Astrocyte of the cerebellum (primary cell): ENCODE data around the gene ARFRP1.

Experiments used
- DNase-seq: peaks from one replicate; pipeline ENCODE4 v3.0.0-alpha.2; 2011; ENCODE audit warnings: low read depth
- H3K4me3 ChIP-seq: 2 replicates; pipeline ENCODE4 v1.5.1; 2011; ENCODE audit warnings: mild to moderate bottlenecking, low read depth, low read length, moderate library complexity
- CTCF ChIP-seq: IDR thresholded peaks from 2 replicates; pipeline ENCODE4 v1.5.1; 2012; ENCODE audit warnings: low read length, low read depth, moderate library complexity, mild to moderate bottlenecking; ENCODE audit errors: missing control alignments
- in situ Hi-C: cut with HindIII; loops from 2 replicates; pipeline ENCODE4 v1.10.0; 2017; ENCODE audit warnings: low sequenced_read_pairs

The ARFRP1 gene

DNA sequence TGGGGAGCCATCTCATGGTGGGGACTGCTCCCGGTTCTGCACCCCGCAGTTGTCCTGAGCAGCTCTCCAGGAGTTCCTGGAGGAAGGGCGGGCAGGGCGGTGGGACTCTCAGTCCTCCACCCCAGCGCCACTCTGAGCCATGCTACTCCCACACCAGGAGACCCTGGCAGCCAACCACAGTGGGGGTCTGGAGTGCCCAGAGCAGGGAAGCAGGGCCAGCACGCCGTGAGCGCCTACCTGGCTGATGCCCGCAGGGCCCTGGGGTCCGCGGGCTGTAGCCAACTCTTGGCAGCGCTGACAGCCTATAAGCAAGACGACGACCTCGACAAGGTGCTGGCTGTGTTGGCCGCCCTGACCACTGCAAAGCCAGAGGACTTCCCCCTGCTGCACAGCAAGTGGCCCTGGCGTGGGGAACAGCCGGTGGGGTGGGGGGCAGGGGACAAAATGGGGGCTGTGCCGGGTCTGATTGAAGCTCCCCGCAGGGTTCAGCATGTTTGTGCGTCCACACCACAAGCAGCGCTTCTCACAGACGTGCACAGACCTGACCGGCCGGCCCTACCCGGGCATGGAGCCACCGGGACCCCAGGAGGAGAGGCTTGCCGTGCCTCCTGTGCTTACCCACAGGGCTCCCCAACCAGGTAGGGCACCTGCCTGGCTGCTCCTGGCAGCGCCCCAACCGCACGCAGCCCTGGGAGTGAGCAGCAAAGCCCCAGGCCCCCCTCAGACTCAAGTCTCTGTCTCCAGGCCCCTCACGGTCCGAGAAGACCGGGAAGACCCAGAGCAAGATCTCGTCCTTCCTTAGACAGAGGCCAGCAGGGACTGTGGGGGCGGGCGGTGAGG lies 13.0 kb downstream of the ARFRP1 start:
- in situ Hi-C loops, result loop anchor here (5.0 kb wide), 1 partner anchor 33 kb away; no protein-coding TSS in a partner anchor
- no peak overlapping the region for H3K4me3 ChIP-seq
- no peak for TF ChIP-seq CTCF
- DNase-seq, result no peak

- in situ Hi-C loops, result no loop called here
- H3K4me3 ChIP-seq, result no peak overlapping the region
- DNase-seq, result no peak
- no peak for TF ChIP-seq CTCF
Observed at GRCh38 chr20:63693733-63694583, 13.8 kb downstream of the ARFRP1 start.

- H3K4me3 ChIP-seq, result no peak overlapping the region
- in situ Hi-C loops, result no loop called here
- no peak for TF ChIP-seq CTCF
- DNase-seq, result no peak
Observed at GRCh38 chr20:63693083-63693732, 14.6 kb downstream of the ARFRP1 start.

- no peak for DNase-seq
- TF ChIP-seq CTCF, result no peak
- in situ Hi-C loops, result no loop called here
- no peak overlapping the region for H3K4me3 ChIP-seq
Observed at GRCh38 chr20:63692436-63693082, 15.2 kb downstream of the ARFRP1 start.

DNA sequence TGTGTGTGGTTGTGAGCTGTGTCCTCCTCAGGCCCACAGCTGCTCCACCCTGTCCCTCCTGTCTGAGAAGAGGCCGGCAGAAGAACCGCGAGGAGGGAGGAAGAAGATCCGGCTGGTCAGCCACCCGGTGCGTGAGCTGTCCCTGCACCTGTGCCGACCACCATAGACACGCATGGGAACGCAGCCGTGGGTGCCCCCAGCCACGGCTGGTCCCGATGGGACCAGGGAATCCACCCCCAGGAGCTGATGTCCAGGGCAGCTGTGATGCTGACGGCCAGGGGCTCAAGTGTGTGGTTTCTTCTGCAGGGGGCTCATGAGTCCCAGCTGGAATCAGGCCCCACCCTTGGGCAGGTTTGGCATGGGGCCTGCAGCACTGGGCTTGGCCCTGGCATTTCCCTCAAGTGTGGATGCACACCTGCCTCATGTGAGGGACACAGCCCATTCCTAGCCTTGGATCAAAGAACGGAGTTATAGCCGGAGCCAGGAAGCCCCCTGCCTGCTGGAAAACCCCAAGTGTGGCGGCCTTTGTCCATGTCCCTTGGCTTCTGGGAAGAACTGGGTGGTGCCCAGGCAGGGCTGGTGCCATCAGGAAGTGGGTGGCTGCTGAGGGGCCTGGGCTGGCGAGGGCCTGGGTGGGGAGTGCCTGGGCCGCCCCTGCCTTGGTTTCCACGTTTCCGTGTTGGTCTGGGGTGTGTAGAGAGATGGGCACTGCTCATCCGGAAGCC lies 15.9 kb downstream of the ARFRP1 start:
- in situ Hi-C loops, result no loop called here
- DNase-seq, result no peak
- no peak for TF ChIP-seq CTCF
- no peak overlapping the region for H3K4me3 ChIP-seq
